Right lobe of liver (tissue), 6 donors: ENCODE data around the gene THBS4. TPM values are rescaled to one million over a fixed set of nuclear protein-coding genes. Genes with fewer than 3 reads are reported as not detected.

ENCODE experiments used
- ATAC-seq, 4 donors: fragments of 200-7000 bp; cut with Tn5 transposase; one replicate each; pipeline ENCODE4 v1.9.1; 2020; ENCODE audit warnings: mild to moderate bottlenecking in 4 of 4, moderate library complexity in 4 of 4
- DNase-seq, 3 donors: peaks; one replicate each; pipeline ENCODE4 v3.0.0-alpha.2; 2020
- H3K27ac ChIP-seq, 3 donors: fragments of 200-600 bp; one replicate each; pipeline ENCODE4 v1.8.0; 2022
- H3K27me3 ChIP-seq, 2 donors: fragments of 200-600 bp; one replicate each; pipeline ENCODE4 v1.8.0; 2022
- H3K36me3 ChIP-seq, 4 donors: fragments of 200-600 bp; sonication (generic) in 1 of 4; one replicate each; pipeline versions ENCODE4 v1.5.1 to v1.8.0; 2017 to 2022; ENCODE audit warnings: control low read depth in 1 of 4
- H3K4me1 ChIP-seq, 4 donors: fragments of 200-600 bp; sonication (generic) in 1 of 4; one replicate each; pipeline versions ENCODE4 v1.5.1 to v1.8.0; 2017 to 2022; ENCODE audit warnings: control low read depth in 1 of 4
- H3K4me3 ChIP-seq, 3 donors: fragments of 200-600 bp; one replicate each; pipeline ENCODE4 v1.8.0; 2022
- H3K9me3 ChIP-seq, 4 donors: fragments of 200-600 bp; sonication (generic) in 1 of 4; one replicate each; pipeline versions ENCODE4 v1.5.1 to v1.8.0; 2017 to 2022; ENCODE audit warnings: control low read depth in 1 of 4
- CTCF ChIP-seq, 4 donors: fragments of 200-600 bp in 3 of 4; fragments of 450-650 bp in 1 of 4; IDR thresholded peaks; one replicate each; pipeline versions ENCODE4 v1.5.1 to v1.8.0; 2016 to 2022; ENCODE audit warnings: antibody characterized with exemption in 4 of 4, mild to moderate bottlenecking in 2 of 4
- POLR2A ChIP-seq: fragments of 450-650 bp; IDR thresholded peaks from one replicate; pipeline ENCODE4 v1.6.1; 2017; ENCODE audit warnings: antibody characterized with exemption, mild to moderate bottlenecking
- WGBS: methylation state at CpG from one replicate; pipeline ENCODE4 v1.1.6; 2018; ENCODE audit warnings: low coverage, low lambda C conversion rate; ENCODE audit not compliant: insufficient coverage; ENCODE audit errors: missing lambda C conversion rate; 5-methylcytosine and 5-hydroxymethylcytosine counted together
- intact Hi-C, 2 donors: fragments of 100-400 bp; cut with DNase I; formaldehyde crosslinking; loops; one replicate each; pipeline versions ENCODE4 v1.11.2 to v1.14.1; 2022
- total RNA-seq, 6 experiments: library from RNA; depleted of rRNA in 2 of 6; stranded (reverse); fragments of >200 nt in 2 of 6; fragmentation: NEBNext Ultra II Directional in 3 of 6; extraction: Animal tissue kit (Norgen Biotek cat#: 25700) in 3 of 6; gene quantifications; one replicate each; pipeline versions ENCODE4 v1.1.0 to v1.2.4, GENCODE V29; 2016 to 2023
- donor health status: DM: no; HTN: yes; CAD: no.
- donor health status: DM: no; HTN: no; CAD: no.
- donor health status: DM: no; HTN: no; CAD: no.
- donor health status: DM: no; HTN: yes; CAD: no.
- donor health status: DM: no; HTN: yes; CAD: no.

The THBS4 gene
- total RNA-seq, 6 experiments from 2014 or later: 0.24 to 0.37 TPM; not detected in 4

GRCh38 chr5:80092486-80093107 lies 57.4 kb downstream of the THBS4 start:
- Histone ChIP-seq H3K9me3 (no peaks in the 10 kb centered on the region), H3K4me3 (no peak overlapping the region), H3K36me3 (no peaks in the 10 kb centered on the region), H3K4me1 (peaks cover 0 to 7% (median 0%) of the 10 kb centered on the region in 4 donors), H3K27me3 (no peaks in the 10 kb centered on the region), H3K27ac (no peak overlapping the region)
- no peak for ATAC-seq
- intact Hi-C loops: loop anchor here (5.0 to 10.0 kb wide), 2 partner anchors 182 to 215 kb away; no protein-coding TSS in a partner anchor
- DNase-seq: no peak
- WGBS: 68% methylated on average over 6 of the region's 8 CpGs
- TF ChIP-seq CTCF (IDR thresholded peaks at IDR 0.05): no peak
- no peak for TF ChIP-seq POLR2A

GRCh38 chr5:80093796-80094195 lies 58.6 kb downstream of the THBS4 start:
- no peak for DNase-seq

GRCh38 chr5:80094236-80094738 lies 59.1 kb downstream of the THBS4 start:
- no peak for ATAC-seq
- WGBS: 70% methylated on average over 4 of the region's 5 CpGs
- H3K4me1 ChIP-seq: peaks cover 0 to 7% (median 0%) of the 10 kb centered on the region in 4 donors
- no peaks in the 10 kb centered on the region for H3K27me3 ChIP-seq
- no peaks in the 10 kb centered on the region for H3K36me3 ChIP-seq
- H3K9me3 ChIP-seq: no peaks in the 10 kb centered on the region
- no peak overlapping the region for H3K4me3 ChIP-seq
- intact Hi-C loops: loop anchor here (5.0 to 10.0 kb wide), 2 partner anchors 181 to 213 kb away; no protein-coding TSS in a partner anchor
- no peak for DNase-seq
- H3K27ac ChIP-seq: no peak overlapping the region
- TF ChIP-seq POLR2A: no peak
- TF ChIP-seq CTCF (IDR thresholded peaks at IDR 0.05): no peak

More at GRCh38 chr5:80093796-80094195, 58.6 kb downstream of the THBS4 start:
- Histone ChIP-seq H3K36me3 (no peaks in the 10 kb centered on the region), H3K27ac (no peak overlapping the region), H3K27me3 (no peaks in the 10 kb centered on the region), H3K9me3 (no peaks in the 10 kb centered on the region), H3K4me3 (no peak overlapping the region), H3K4me1 (peaks cover 0 to 7% (median 0%) of the 10 kb centered on the region in 4 donors)
- intact Hi-C loops: loop anchor here (5.0 to 10.0 kb wide), 2 partner anchors 181 to 214 kb away; no protein-coding TSS in a partner anchor
- peak; percentile 41 to 75 (median 49) for ATAC-seq
- TF ChIP-seq CTCF (IDR thresholded peaks at IDR 0.05) (no peak), POLR2A (no peak)
- 54% methylated on average over 7 of the region's 8 CpGs for WGBS

- intact Hi-C loops: loop anchor here in 1 of 2 donors (10.0 kb wide), 1 partner anchor 177 kb away; no protein-coding TSS in a partner anchor
These were observed 62.3 kb downstream of the THBS4 start for GRCh38 chr5:80097451-80097850.

More at GRCh38 chr5:80097451-80097850, 62.3 kb downstream of the THBS4 start:
- 94% methylated on average over 8 of the region's 10 CpGs for WGBS
- no peak overlapping the region for H3K4me3 ChIP-seq
- DNase-seq (no peak), ATAC-seq (no peak)
- H3K27ac ChIP-seq: no peak overlapping the region
- TF ChIP-seq POLR2A: no peak
- no peak for TF ChIP-seq CTCF (IDR thresholded peaks at IDR 0.05)
- H3K4me1 ChIP-seq: peaks cover 0 to 7% (median 0%) of the 10 kb centered on the region in 4 donors
- no peaks in the 10 kb centered on the region for H3K27me3 ChIP-seq
- H3K36me3 ChIP-seq: no peaks in the 10 kb centered on the region
- H3K9me3 ChIP-seq: no peaks in the 10 kb centered on the region
